GM18907 (cell line): ENCODE measurements around the gene TMEM50B.
"Not testable (repeated sequence)": the region's sequence is repeated elsewhere in the genome, so short reads cannot be mapped to it uniquely, and the experiment has no call there.

Experiments
- ATAC-seq: cut with Tn5 transposase; IDR thresholded peaks from one replicate; pipeline ENCODE4 v1.9.1; 2021; ENCODE audit warnings: mild to moderate bottlenecking, moderate library complexity; ENCODE audit not compliant: unreplicated experiment

The TMEM50B gene

DNA sequence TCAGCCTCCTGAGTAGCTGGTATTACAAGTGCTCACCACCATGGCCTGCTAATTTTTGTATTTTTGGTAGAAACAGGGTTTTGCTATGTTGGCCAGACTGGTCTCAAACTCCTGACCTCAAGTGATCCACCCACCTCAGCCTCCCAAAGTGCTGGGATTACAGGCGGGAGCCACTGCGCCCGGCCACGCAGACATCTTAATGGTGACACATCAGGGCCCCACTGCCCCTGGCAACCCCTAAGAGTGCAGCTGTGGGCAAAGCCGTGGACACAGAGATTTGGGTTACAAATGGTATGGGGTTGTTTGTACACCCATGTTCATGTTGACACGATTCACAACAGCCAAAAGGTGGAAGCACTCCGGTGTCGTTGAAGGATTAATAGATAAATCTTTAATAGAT is 46.8 kb downstream of the TMEM50B start:
- ATAC-seq: no peak

DNA sequence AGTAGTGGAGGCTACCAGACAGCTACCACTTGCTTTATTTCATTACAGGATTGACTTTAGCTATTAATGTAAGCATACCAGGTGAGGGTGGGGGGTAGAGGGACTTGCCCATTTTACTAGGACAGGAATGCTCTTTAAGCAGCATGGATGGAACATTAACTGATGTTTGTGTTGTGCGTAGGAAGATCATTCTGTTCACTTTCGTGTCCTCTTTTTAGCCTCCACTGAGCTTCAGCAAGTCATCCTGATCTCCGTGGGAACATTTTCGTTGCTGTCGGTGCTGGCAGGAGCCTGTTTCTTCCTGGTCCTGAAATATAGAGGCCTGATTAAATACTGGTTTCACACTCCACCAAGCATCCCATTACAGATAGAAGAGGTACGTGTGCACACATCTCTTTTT is 47.3 kb downstream of the TMEM50B start:
- no peak for ATAC-seq

GRCh38 chr21:33430858-33431257 is 48.9 kb downstream of the TMEM50B start:
- no peak for ATAC-seq

GRCh38 chr21:33428669-33429068 is 51.1 kb downstream of the TMEM50B start:
- ATAC-seq: no peak

DNA sequence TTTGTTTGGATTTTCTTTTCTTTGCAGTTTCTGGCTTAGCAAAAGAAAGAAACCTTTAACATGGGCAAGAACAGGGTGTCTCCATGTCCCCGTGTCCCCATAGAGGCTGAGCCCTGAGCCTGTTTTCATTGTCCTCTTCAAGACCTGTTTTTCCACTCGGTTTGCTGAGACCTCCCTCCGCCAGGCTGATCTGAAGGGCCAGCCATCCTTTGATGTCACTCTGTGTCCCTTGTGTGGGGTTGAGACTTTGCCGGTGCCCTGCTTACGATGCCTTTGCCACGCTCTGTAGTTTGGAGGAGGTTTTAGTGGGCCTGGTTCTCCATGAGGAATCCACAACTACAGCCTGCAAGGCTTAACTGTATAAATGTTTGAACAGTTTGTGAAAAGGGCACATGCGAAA is 52.7 kb downstream of the TMEM50B start:
- no peak for ATAC-seq

GRCh38 chr21:33425825-33426224 is 53.9 kb downstream of the TMEM50B start:
- no peak for ATAC-seq

GRCh38 chr21:33424214-33424613 is 55.6 kb downstream of the TMEM50B start:
- ATAC-seq: no peak

GRCh38 chr21:33421713-33422393 is 57.9 kb downstream of the TMEM50B start:
- no peak for ATAC-seq

DNA sequence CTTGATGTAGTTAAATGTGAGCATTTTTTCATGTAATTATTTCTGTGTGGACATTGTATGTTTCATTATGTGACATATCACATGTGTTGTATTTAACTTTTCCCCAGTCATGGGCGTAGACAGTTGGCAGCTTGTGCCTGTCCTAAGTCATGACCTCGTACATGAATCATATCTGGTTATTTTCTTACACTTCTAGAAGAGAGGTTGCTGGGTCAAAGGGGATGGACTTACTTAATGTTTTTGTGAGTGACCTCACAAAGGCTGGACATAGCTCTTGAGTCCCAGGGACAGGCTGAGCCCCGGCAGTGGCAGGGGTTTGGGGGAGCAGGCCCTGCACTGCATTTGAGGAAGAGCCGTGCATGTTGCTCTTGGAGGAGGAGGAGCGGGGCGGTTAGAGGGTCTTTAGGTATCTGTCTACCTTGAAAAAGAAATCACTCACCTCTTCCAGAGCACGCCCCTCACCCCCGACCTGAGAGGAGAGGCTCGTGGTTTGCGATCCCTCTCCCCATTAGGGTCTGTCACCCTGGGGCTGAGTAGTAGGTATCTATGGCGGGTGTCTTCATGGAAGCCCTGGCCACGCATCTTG is 60.1 kb downstream of the TMEM50B start:
- no peak for ATAC-seq

DNA sequence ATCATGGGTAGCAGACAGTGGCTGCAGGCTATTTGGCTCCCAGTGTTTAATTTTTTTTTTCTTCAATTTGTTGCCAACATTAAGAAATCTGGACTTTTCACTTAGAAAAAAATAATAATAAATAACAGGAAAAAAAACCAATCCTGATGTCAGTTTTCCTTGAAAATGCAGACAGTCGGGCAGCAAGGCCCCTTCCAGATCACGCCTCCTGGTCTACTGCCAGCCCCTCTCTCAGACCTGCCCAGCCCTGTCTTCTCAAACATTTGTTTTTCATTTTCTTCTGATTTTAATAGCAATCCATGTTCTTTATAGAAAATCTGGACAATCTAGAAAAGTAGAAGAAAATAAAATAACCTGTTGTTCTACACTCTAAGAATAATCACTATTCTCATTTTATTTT is 61.1 kb downstream of the TMEM50B start:
- ATAC-seq: no peak

GRCh38 chr21:33414926-33415325 is 64.8 kb downstream of the TMEM50B start:
- ATAC-seq: no peak

DNA sequence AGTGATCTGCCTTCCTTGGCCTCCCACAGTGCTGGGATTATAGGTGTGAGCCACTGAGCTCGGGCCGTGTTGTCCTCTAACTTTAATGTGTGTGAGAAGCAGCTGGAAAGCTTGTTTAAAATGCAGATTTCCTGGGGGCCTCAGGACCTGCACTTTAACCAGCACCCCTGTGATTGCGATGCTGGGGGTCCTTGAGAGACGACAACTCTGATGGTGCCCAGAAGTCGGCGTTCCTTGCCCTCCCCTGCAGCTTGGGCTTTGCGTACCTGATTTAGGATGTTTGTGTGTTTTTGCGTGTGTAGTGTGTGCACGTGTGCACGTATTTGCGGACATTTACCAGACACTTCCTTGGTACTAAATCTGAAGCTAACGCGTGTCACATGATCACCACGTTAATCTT is 65.7 kb downstream of the TMEM50B start:
- ATAC-seq: no peak

- peak; percentile 67 for ATAC-seq
These were observed 66.8 kb downstream of the TMEM50B start for GRCh38 chr21:33412832-33413519.

DNA sequence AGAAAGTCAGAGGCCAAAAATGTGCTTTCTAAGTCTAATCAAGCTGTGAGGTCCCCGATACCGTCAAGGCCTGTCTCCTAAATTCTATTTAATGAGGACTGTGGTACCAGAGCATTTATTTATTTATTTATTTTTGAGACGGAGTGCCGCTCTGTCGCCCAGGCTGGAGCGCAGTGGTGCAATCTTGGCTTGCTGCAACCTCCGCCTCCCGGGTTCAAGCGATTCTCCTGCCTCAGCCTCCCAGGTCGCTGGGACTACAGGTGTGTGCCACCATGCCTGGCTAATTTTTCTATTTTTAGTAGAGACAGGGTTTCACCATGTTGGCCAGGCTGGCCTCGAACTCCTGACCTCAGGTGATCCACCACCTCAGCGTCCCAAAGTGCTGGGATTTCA is 67.3 kb downstream of the TMEM50B start:
- ATAC-seq: not testable (repeated sequence)

DNA sequence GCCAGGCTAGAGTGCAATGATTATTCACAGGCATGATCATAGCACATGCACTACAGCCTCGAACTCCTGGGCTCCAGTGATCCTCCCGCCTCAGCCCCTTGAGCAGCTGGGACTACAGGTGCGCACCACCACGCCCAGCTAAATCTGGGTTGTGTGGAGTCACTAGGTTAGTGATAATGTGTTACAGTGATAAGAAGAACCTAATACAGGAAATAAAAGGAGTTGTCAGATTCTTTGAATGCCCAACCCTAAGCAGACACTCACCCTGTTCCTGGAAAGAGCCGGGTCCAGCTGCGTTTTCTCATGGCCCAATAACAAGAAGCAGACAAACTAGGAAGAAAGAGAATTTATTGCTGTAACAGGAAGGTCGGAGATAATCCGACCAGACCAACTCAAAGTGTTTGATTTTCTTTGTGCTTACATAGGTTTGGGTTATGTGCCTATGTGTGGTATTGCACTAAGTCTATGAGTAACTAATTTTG is 67.8 kb downstream of the TMEM50B start:
- no peak for ATAC-seq

DNA sequence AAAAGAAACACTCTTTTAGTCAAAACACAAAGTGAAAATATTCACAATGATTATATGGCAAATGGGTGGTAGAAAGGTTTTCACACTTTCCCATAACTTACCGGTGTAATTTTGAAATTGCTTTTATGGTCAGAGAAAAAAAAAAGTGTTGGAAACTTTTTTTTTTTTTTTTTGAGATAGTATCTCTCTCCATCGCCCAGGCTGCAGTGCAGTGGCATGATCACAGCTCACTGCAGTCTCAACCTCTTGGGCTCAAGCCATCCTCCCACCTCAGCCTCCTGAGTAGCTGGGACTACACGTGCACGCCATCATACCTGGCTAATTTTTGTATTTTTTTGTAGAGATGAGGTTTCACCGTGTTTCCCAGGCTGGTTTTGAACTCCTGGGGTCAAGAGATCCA is 73.3 kb downstream of the TMEM50B start:
- ATAC-seq: no peak

- no peak for ATAC-seq
These were observed 75.8 kb downstream of the TMEM50B start for GRCh38 chr21:33403786-33404585.

- ATAC-seq: no peak
These were observed 76.5 kb downstream of the TMEM50B start, which contains the start of gene IFNGR2 for GRCh38 chr21:33403128-33403785. Gene IFNGR2, plus strand, starts transcription at chr21:33403413. Its CDS starts 131 bp downstream, at chr21:33403544.

GRCh38 chr21:33402001-33402979 is 77.5 kb downstream of the TMEM50B start:
- ATAC-seq: no peak

DNA sequence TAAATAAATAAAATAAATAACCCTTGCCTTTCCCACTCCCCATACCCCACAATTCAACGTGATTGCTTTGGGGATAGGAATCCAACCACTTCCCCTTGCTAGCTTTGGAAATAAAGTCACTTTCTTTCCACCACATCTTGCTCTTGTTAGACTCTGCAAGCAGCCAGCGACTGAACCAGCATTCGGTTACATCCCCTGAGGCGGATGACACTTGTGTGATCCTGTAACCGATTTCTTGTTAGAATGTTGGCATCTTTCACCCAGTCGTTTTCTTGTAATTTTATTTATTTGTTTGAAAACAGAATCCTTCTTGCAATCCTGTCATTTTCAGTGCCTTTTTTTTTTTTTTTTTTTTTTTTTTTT is 78.2 kb downstream of the TMEM50B start:
- no peak for ATAC-seq
